ENCODE data around the gene FLNC. TPM values are rescaled to one million over a fixed set of nuclear protein-coding genes. Genes with fewer than 3 reads are reported as not detected.

FLNC gene
- total and polyA plus RNA-seq, 9 of the 15 experiments (the other 6 are each of a cell fraction or from before 2014, with no cell fraction given): 0.90 to 155 (median 28.8) TPM

DNA sequence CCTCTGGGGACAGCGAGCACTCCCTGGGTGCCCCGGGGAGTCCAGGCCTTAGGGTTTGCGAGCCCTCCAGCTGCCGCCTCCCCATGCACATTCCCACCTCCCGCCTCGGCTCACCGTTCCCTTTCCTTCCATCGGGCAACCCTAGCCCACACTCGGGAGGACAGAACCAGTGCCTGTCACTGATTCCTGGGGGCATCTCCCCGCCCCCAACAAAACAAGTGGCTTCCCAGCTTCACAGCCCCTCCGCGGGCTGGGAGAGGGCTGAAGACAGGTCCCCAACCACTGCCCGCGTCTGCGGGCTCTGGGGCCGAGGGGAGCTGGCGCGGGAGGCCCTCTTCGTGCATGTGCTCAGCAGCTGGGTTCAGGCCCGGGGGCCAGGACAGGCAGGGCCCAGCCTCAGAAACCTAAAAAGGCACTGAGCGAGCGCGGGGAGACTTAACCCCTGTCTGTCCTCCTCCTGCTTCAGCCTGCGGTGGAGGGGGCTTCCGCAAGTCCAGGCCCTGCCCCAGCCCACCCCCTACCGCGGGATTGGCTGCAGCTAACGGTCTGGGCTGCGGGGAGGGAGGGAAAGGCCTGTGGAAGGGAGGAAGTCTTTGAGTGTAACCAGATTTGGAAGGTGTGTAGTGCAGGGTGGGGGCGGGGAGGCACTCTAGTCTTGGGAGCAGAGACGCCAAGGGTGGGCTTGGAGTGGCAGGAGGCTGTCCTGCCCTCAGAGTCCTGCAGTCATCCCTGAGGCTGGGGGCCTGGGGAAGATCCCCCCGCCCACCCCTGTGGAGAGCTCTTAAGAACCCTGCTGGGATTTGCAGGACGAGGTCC lies 1.2 kb downstream of the FLNC start (continued):
- TF ChIP-seq, protein P1, sequence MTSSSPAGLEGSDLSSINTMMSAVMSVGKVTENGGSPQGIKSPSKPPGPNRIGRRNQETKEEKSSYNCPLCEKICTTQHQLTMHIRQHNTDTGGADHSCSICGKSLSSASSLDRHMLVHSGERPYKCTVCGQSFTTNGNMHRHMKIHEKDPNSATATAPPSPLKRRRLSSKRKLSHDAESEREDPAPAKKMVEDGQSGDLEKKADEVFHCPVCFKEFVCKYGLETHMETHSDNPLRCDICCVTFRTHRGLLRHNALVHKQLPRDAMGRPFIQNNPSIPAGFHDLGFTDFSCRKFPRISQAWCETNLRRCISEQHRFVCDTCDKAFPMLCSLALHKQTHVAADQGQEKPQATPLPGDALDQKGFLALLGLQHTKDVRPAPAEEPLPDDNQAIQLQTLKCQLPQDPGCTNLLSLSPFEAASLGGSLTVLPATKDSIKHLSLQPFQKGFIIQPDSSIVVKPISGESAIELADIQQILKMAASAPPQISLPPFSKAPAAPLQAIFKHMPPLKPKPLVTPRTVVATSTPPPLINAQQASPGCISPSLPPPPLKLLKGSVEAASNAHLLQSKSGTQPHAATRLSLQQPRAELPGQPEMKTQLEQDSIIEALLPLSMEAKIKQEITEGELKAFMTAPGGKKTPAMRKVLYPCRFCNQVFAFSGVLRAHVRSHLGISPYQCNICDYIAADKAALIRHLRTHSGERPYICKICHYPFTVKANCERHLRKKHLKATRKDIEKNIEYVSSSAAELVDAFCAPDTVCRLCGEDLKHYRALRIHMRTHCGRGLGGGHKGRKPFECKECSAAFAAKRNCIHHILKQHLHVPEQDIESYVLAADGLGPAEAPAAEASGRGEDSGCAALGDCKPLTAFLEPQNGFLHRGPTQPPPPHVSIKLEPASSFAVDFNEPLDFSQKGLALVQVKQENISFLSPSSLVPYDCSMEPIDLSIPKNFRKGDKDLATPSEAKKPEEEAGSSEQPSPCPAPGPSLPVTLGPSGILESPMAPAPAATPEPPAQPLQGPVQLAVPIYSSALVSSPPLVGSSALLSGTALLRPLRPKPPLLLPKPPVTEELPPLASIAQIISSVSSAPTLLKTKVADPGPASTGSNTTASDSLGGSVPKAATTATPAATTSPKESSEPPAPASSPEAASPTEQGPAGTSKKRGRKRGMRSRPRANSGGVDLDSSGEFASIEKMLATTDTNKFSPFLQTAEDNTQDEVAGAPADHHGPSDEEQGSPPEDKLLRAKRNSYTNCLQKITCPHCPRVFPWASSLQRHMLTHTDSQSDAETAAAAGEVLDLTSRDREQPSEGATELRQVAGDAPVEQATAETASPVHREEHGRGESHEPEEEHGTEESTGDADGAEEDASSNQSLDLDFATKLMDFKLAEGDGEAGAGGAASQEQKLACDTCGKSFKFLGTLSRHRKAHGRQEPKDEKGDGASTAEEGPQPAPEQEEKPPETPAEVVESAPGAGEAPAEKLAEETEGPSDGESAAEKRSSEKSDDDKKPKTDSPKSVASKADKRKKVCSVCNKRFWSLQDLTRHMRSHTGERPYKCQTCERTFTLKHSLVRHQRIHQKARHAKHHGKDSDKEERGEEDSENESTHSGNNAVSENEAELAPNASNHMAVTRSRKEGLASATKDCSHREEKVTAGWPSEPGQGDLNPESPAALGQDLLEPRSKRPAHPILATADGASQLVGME (CRISPR knock-in tag; IDR thresholded peaks at IDR 0.05): peak; percentile 88
- TF ChIP-seq GTF2E2 (tag; IDR thresholded peaks at IDR 0.05): peak; percentile 74
- no peak for TF ChIP-seq ZNF184 (CRISPR knock-in tag; IDR thresholded peaks at IDR 0.05)
- peak; percentile 86 for TF ChIP-seq L3MBTL2 (IDR thresholded peaks at IDR 0.05)
- TF ChIP-seq ZBTB1 (CRISPR knock-in tag; IDR thresholded peaks at IDR 0.05; ENCODE audit: borderline replicate concordance, low read depth): peak; percentile 80; the same call in 1 of the 2 replicates
- TF ChIP-seq PTBP1 (IDR thresholded peaks at IDR 0.05; ENCODE audit: low read depth, low read length): 0 out of 2 replicates have a peak, but pooled peaks have one; percentile 7
- TF ChIP-seq NFYB (IDR thresholded peaks at IDR 0.05; ENCODE audit: extremely low read depth, insufficient read length): peak; percentile 68
- TF ChIP-seq POLR2B (IDR thresholded peaks at IDR 0.05; ENCODE audit: low read depth, partially characterized antibody): peak; percentile 91
- TF ChIP-seq, protein P2, sequence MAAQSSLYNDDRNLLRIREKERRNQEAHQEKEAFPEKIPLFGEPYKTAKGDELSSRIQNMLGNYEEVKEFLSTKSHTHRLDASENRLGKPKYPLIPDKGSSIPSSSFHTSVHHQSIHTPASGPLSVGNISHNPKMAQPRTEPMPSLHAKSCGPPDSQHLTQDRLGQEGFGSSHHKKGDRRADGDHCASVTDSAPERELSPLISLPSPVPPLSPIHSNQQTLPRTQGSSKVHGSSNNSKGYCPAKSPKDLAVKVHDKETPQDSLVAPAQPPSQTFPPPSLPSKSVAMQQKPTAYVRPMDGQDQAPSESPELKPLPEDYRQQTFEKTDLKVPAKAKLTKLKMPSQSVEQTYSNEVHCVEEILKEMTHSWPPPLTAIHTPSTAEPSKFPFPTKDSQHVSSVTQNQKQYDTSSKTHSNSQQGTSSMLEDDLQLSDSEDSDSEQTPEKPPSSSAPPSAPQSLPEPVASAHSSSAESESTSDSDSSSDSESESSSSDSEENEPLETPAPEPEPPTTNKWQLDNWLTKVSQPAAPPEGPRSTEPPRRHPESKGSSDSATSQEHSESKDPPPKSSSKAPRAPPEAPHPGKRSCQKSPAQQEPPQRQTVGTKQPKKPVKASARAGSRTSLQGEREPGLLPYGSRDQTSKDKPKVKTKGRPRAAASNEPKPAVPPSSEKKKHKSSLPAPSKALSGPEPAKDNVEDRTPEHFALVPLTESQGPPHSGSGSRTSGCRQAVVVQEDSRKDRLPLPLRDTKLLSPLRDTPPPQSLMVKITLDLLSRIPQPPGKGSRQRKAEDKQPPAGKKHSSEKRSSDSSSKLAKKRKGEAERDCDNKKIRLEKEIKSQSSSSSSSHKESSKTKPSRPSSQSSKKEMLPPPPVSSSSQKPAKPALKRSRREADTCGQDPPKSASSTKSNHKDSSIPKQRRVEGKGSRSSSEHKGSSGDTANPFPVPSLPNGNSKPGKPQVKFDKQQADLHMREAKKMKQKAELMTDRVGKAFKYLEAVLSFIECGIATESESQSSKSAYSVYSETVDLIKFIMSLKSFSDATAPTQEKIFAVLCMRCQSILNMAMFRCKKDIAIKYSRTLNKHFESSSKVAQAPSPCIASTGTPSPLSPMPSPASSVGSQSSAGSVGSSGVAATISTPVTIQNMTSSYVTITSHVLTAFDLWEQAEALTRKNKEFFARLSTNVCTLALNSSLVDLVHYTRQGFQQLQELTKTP (IDR thresholded peaks at IDR 0.05; ENCODE audit: low read depth in 1 of 2, partially characterized antibody in 2 of 2): peak in 1 of 2 experiments; percentile 17
- peak; percentile 78 for TF ChIP-seq KDM2B (CRISPR knock-in tag; IDR thresholded peaks at IDR 0.05)
- no peak; the same call in 1 of the 2 replicates for TF ChIP-seq GABPB1 (CRISPR knock-in tag; IDR thresholded peaks at IDR 0.05)
- peak; percentile 80 for TF ChIP-seq TBP (optimal IDR thresholded peaks at IDR 0.05; ENCODE audit: low read depth, low read length)
- TF ChIP-seq, protein P3, sequence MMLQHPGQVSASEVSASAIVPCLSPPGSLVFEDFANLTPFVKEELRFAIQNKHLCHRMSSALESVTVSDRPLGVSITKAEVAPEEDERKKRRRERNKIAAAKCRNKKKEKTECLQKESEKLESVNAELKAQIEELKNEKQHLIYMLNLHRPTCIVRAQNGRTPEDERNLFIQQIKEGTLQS (IDR thresholded peaks at IDR 0.05): no peak
- TF ChIP-seq, protein P3 (CRISPR knock-in tag; conservative IDR thresholded peaks at IDR 0.05): 0 out of 2 replicates have a peak, but pooled peaks have one; percentile 24
- peak; percentile 80; the same call in 1 of the 2 replicates for TF ChIP-seq ELF2 (CRISPR knock-in tag; IDR thresholded peaks at IDR 0.05)
- peak; percentile 87 for TF ChIP-seq POLR2AphosphoS5 (IDR thresholded peaks at IDR 0.05; ENCODE audit: control insufficient read depth, insufficient read depth, low read depth, low read length)
- TF ChIP-seq NFIC (IDR thresholded peaks at IDR 0.05): peak; percentile 26
